22Rv1 (cell line): Measurements from ENCODE around the gene REEP6.

Experiments
- ZFX ChIP-seq: fragments of 450-650 bp; IDR thresholded peaks from 2 replicates; pipeline ENCODE4 v1.6.1; 2017; ENCODE audit warnings: antibody characterized with exemption, borderline replicate concordance
- TF ChIP-seq, protein P1 (sequence below): fragments of 450-650 bp; IDR thresholded peaks from 2 replicates; pipeline ENCODE4 v1.5.1; 2017; ENCODE audit warnings: mild to moderate bottlenecking

DNA sequence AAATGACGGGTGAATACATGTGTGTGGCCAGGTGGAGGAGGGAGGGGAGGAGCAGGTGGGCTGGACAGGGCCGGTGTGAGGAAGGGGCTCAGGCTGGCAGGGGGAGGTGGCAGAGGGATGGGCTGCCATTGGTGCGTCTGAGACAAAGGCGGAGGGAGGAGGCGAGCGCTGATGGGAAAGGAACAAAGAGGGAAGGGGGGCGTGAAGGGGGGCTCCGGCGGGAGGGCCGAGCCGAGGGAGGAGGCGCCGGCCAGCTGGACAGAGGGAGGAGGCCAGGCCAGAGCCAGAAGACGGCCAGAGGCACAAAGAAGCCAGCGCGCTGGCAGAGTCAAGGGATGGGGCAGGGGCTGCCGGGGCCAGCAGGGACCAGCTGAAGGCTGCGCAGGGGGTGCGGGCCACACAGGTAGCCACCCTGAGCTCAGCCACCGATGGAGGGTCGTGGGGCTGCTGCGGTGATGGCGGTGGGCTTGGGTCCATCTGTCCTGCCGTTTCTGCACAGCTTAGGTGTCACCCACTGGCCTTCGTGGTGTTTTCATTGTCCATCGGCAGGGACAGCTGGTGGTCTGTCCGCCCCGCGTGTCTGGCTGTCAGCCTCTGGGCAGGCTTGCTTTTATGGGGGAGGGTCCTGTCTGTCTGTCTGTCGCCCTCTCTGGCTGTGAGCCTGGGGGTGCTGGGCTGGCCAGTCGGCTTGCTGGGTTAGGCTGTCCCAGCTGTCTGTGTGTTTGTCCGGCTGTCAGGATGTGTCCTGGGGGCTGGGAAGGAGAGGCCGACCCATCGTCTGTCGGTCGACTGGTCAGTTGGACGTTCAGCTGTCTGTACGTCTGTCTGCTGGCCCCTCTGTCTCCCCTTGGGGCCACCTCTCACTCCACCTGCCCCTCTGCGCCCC is 38.8 kb upstream of the REEP6 start:
- TF ChIP-seq, protein P1, sequence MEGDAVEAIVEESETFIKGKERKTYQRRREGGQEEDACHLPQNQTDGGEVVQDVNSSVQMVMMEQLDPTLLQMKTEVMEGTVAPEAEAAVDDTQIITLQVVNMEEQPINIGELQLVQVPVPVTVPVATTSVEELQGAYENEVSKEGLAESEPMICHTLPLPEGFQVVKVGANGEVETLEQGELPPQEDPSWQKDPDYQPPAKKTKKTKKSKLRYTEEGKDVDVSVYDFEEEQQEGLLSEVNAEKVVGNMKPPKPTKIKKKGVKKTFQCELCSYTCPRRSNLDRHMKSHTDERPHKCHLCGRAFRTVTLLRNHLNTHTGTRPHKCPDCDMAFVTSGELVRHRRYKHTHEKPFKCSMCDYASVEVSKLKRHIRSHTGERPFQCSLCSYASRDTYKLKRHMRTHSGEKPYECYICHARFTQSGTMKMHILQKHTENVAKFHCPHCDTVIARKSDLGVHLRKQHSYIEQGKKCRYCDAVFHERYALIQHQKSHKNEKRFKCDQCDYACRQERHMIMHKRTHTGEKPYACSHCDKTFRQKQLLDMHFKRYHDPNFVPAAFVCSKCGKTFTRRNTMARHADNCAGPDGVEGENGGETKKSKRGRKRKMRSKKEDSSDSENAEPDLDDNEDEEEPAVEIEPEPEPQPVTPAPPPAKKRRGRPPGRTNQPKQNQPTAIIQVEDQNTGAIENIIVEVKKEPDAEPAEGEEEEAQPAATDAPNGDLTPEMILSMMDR = no peak
- TF ChIP-seq ZFX = no peak
